H7 (cell line): ENCODE results near the gene KLK10. TPM values are rescaled to one million over a fixed set of nuclear protein-coding genes. Genes with fewer than 3 reads are reported as not detected.

Experiments used
- DNase-seq: peaks from one replicate; pipeline ENCODE4 v3.0.0; 2012
- H3K27me3 ChIP-seq: 2 replicates; pipeline ENCODE4 v1.6.0; 2011; ENCODE audit warnings: mild to moderate bottlenecking, low read length; ENCODE audit not compliant: control insufficient read depth, insufficient read depth
- H3K36me3 ChIP-seq: replicated peaks from 2 replicates; pipeline ENCODE4 v1.5.1; 2011; ENCODE audit warnings: low read length; ENCODE audit not compliant: control insufficient read depth, insufficient read depth
- H3K4me3 ChIP-seq: 2 replicates; pipeline ENCODE4 v1.5.1; 2011; ENCODE audit warnings: low read depth, mild to moderate bottlenecking, control low read depth, low read length, moderate library complexity; ENCODE audit not compliant: insufficient read depth
- total RNA-seq: library from RNA; depleted of rRNA; stranded (reverse); fragments of >200 nt; shearing (Covaris generic); gene quantifications from 2 replicates; pipeline ENCODE4 v1.2.3, GENCODE V29; 2014

KLK10 gene
- total RNA-seq, 1 experiment from 2014 or later: 0.14 TPM

DNA sequence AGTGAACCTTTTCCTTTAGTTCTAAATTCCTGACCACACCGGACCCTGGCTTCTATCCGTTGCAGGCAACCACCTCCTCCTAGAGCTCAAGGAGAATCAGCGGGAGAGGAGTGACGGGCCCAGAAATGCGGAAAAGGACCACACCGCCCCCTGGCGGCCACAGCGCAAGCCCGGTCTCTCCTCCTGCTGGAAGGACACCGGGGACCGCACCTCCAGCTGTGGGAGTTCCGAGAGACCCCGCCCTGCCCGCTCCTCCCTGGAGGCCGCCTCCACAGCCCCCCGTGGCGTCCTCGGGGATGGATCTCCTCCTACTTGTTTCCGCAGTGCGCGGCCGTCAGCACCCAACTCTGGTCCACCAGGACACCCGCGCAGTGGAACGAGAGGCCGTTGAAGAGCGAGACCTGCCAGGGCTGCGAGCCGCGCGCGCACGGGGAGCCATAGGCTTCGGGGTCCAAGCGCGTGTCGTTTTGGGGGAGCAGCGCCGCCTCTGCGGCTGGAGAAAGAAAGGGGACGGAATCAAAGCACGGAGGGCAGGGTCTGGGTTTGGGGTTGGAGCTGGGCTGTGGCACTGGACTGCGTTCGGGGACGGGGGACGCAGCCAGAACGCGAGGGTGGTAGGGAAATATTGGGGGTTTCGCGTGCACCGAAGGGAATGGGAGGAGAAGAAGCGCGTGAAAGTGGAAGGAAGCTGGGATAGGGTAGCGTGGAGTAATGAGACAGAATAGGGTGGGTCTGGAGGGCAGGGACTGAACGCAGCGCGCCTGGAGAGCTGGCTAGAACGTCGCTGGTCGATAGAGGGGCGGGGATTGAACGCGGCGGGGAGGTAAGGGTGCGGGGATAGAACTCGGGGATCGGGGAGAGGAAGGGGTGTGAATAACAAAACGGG is 2.5 kb downstream of the KLK10 start:
- Histone ChIP-seq H3K4me3 (peak overlapping the region; percentile 63), H3K27me3 (peaks cover 31% of the 10 kb centered on the region)

GRCh38 chr19:51015691-51016267 is 3.7 kb downstream of the KLK10 start:
- Histone ChIP-seq H3K4me3 (no peak overlapping the region), H3K27me3 (peaks cover 31% of the 10 kb centered on the region), H3K36me3 (no peaks in the 10 kb centered on the region)
- DNase-seq: peak; percentile 37

More for the DNA sequence above, 2.5 kb downstream of the KLK10 start:
- peak; percentile 97 for DNase-seq
- H3K36me3 ChIP-seq: no peaks in the 10 kb centered on the region

- Histone ChIP-seq H3K36me3 (no peaks in the 10 kb centered on the region), H3K27me3 (peaks cover 29% of the 10 kb centered on the region), H3K4me3 (no peak overlapping the region)
- no peak for DNase-seq
Observed at GRCh38 chr19:51014242-51014641, 5.3 kb downstream of the KLK10 start.

DNA sequence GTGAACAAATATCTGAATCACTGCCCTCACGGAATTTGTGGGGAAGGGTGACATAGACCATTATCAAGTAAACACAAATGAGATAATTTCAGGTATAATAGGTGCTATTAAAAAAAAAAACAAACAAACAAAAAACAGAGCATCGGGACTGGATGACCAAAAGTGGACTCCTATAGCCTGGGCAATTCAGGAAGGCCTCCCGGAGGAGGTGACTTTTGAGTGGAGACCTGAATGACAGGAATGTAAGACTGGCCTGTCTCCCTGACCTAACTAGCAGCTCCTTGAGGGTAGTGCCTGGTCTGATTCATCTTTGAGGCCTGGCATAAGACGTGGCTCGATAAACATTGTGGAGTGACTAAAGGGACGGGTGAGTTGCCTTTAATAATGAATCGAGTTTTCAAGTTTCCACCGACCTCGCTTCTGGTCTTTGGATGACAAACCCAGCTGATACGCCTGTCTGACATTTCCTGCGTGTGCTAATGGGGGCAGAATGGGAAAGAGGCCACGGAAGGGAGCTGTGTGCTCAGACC is 6.8 kb downstream of the KLK10 start:
- DNase-seq: no peak
- no peak overlapping the region for H3K4me3 ChIP-seq
- H3K27me3 ChIP-seq: peaks cover 18% of the 10 kb centered on the region
- H3K36me3 ChIP-seq: no peaks in the 10 kb centered on the region

GRCh38 chr19:51010066-51010795 is 9.3 kb downstream of the KLK10 start:
- DNase-seq: no peak
- no peak overlapping the region for H3K4me3 ChIP-seq
- H3K36me3 ChIP-seq: no peaks in the 10 kb centered on the region
- H3K27me3 ChIP-seq: peaks cover 12% of the 10 kb centered on the region; the same call in 1 of the 2 replicates

GRCh38 chr19:51009061-51009891 is 10.2 kb downstream of the KLK10 start:
- Histone ChIP-seq H3K4me3 (no peak overlapping the region), H3K36me3 (no peaks in the 10 kb centered on the region), H3K27me3 (peaks cover 12% of the 10 kb centered on the region; the same call in 1 of the 2 replicates)
- DNase-seq: peak; percentile 29

DNA sequence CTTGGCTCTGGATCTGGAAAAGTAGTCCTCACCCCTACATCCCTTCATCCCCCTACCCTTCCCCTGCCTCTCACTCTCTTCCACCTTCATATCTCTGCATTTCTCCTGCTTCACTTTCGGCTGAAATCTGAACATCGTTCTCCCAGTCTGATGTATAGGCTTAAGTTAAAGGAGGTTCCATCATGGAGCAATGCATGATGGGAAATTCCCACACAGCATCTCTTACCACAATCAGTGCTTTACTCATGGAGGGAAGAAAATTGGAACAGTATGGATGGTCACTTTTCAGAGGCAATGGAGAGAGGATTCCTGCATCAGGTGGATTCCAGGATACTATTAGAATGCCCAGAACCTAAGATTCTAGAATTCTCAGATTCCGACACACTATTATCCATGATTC is 12.0 kb downstream of the KLK10 start:
- H3K4me3 ChIP-seq: no peak overlapping the region
- DNase-seq: no peak

DNA sequence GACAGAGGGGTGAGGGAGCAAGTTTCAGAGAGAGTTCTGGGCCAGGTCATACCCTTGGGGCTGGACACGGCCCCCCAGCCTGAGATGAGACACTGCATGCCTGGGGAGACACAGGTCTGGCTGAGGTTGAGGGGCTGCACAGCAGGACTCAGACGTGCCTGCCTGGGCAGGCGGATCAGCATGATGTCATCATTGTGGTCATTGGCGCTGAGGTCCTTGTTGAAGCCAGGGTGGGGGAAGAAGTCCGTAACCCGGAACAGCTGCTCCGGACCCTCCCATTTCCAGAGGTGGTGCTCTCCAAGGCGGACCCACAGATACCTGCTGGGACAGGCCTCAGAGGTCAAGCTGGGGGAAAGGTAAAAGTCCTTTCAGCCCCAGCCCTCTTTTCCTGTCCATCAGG is 13.1 kb downstream of the KLK10 start:
- peak; percentile 22 for DNase-seq
- H3K27me3 ChIP-seq: peaks cover 10% of the 10 kb centered on the region; the same call in 1 of the 2 replicates
- no peak overlapping the region for H3K4me3 ChIP-seq
- H3K36me3 ChIP-seq: no peaks in the 10 kb centered on the region

More for the DNA sequence above, 12.0 kb downstream of the KLK10 start:
- Histone ChIP-seq H3K36me3 (no peaks in the 10 kb centered on the region), H3K27me3 (peaks cover 10% of the 10 kb centered on the region; the same call in 1 of the 2 replicates)

DNA sequence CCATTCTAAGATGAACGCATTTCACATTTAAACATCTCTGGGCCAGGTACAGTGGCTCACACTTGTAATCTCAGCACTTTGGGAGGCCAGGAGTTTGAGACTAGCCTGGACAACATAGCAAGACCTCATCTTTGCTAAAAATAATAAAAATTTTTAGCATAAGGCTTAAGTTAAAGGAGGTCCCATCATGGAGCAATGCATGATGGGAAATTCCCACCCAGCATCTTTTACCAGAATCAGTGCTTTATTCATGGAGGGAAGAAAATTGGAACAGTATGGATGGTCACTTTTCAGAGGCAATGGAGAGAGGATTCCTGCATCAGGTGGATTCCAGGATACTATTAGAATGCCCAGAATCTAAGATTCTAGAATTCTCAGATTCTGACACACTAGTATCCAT is 14.3 kb downstream of the KLK10 start:
- Histone ChIP-seq H3K4me3 (no peak overlapping the region), H3K36me3 (no peaks in the 10 kb centered on the region), H3K27me3 (peaks cover 15% of the 10 kb centered on the region; the same call in 1 of the 2 replicates)
- DNase-seq: no peak

DNA sequence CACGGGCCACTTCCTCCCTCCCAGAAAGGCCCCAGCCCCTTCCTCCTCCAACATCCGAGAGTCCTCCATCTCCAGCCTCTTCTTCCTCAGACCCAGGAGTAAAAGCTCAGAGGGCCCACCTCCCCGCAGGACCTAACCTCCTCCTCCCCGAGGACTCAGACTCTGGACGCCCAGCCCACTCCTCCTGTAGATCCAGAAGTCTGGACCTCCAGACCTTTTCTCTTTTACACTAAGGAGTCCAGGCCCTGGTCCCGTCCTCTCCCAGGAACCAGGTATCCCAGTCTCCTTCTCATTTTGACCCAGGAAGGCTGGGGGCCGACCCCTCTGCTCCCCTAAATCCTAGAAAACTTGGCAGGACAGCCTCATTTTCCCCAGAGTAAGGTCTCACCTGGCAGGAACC is 16.2 kb downstream of the KLK10 start:
- DNase-seq: peak; percentile 23
- H3K36me3 ChIP-seq: no peaks in the 10 kb centered on the region
- H3K27me3 ChIP-seq: peaks cover 10% of the 10 kb centered on the region; the same call in 1 of the 2 replicates
- no peak overlapping the region for H3K4me3 ChIP-seq

GRCh38 chr19:51002542-51003311 is 16.8 kb downstream of the KLK10 start:
- Histone ChIP-seq H3K36me3 (no peaks in the 10 kb centered on the region), H3K4me3 (peak overlapping the region; percentile 73)
- DNase-seq: peak; percentile 94

GRCh38 chr19:51002089-51002532 is 17.4 kb downstream of the KLK10 start:
- Histone ChIP-seq H3K27me3 (peaks cover 11% of the 10 kb centered on the region; the same call in 1 of the 2 replicates), H3K4me3 (peak overlapping the region; percentile 73), H3K36me3 (no peaks in the 10 kb centered on the region)
- peak; percentile 71 for DNase-seq

More at GRCh38 chr19:51002542-51003311, 16.8 kb downstream of the KLK10 start:
- peaks cover 14% of the 10 kb centered on the region; the same call in 1 of the 2 replicates for H3K27me3 ChIP-seq

- H3K27me3 ChIP-seq: peaks cover 9% of the 10 kb centered on the region; the same call in 1 of the 2 replicates
- H3K4me3 ChIP-seq: peak within 1 kb of the TSS; percentile 73
- peak; percentile 51 for DNase-seq
- H3K36me3 ChIP-seq: no peaks in the 10 kb centered on the region
Observed at GRCh38 chr19:51001515-51001914, 18.0 kb downstream of the KLK10 start, which contains the start of gene KLK8. Gene KLK8 (minus strand): TSS chr19:51001604. CDS start chr19:51001167, 437 bp downstream.
